Adrenal gland (tissue), 12 donors: ENCODE data around the gene ZBTB44. TPM values are rescaled to one million over a fixed set of nuclear protein-coding genes. Genes with fewer than 3 reads are reported as not detected.

Experiments used
- DNase-seq, 7 donors: peaks; one replicate each; pipeline ENCODE4 v3.0.0-alpha.2; 2019 to 2020
- H3K27ac ChIP-seq, 5 donors: fragments of 200-600 bp; sonication (generic) in 4 of 5; 1 replicate in 3 of 5; 2 replicates in 2 of 5; pipeline versions ENCODE4 v1.5.1 to v1.8.0; 2016 to 2020; ENCODE audit warnings: mild to moderate bottlenecking in 1 of 5
- H3K27me3 ChIP-seq: fragments of 200-600 bp; 2 replicates; pipeline ENCODE4 v1.8.0; 2021
- H3K36me3 ChIP-seq, 2 donors: fragments of 200-600 bp; replicated peaks in 1 of 2; 1 replicate in 1 of 2; 2 replicates in 1 of 2; pipeline versions ENCODE4 v1.5.1 to v1.8.0; 2018 to 2022
- H3K4me1 ChIP-seq, 2 donors: fragments of 200-600 bp; replicated peaks in 1 of 2; 1 replicate in 1 of 2; 2 replicates in 1 of 2; pipeline versions ENCODE4 v1.5.1 to v1.8.0; 2018 to 2021
- H3K4me3 ChIP-seq, 4 donors: fragments of 200-600 bp; sonication (generic) in 3 of 4; one replicate each; pipeline ENCODE4 v1.5.1; 2016 to 2018
- H3K9me3 ChIP-seq, 3 donors: fragments of 200-600 bp; sonication (generic) in 1 of 3; replicated peaks in 1 of 3; 1 replicate in 2 of 3; 2 replicates in 1 of 3; pipeline versions ENCODE4 v1.5.1 to v1.8.0; 2016 to 2021
- POLR2A ChIP-seq, 2 donors: fragments of 450-650 bp; IDR thresholded peaks; one replicate each; pipeline ENCODE4 v1.6.1; 2017; ENCODE audit warnings: antibody characterized with exemption in 2 of 2, mild to moderate bottlenecking in 2 of 2, moderate library complexity in 1 of 2
- WGBS, 4 donors: extraction: QIAGEN DNeasy Blood & Tissue Kit in 2 of 4; methylation state at CpG; one replicate each; pipeline versions ENCODE4 v1.1.5 to v1.1.7; 2013 to 2017; 5-methylcytosine and 5-hydroxymethylcytosine counted together
- intact Hi-C, 2 donors: fragments of 100-400 bp; cut with DNase I; formaldehyde crosslinking; loops; one replicate each; pipeline versions ENCODE4 v1.14.1 to v1.15.0; 2022 to 2023
- polyA plus RNA-seq, 3 donors: library from polyadenylated mRNA; stranded (reverse); fragments of 200-250 nt in 2 of 3; fragments of 350-450 nt in 1 of 3; fragmentation: Illumina TruSeq in 1 of 3; extraction: RNeasy Lipid Tissue Mini Kit (QIAGEN cat#74804) in 1 of 3; gene quantifications; one replicate each; pipeline ENCODE4 v1.2.3, GENCODE V29; 2013 to 2014
- total RNA-seq, 9 donors: library from RNA; depleted of rRNA in 4 of 9; stranded (reverse); fragments of >200 nt in 4 of 9; fragments of 120-200 nt in 1 of 9; fragmentation: NEBNext Ultra II Directional in 1 of 9; extraction: Animal tissue kit (Norgen Biotek cat#: 25700) in 1 of 9; gene quantifications; one replicate each; pipeline versions ENCODE4 v1.1.0 to v1.2.4, GENCODE V29; 2013 to 2023
- TF ChIP-seq, protein P1 (sequence below), 6 experiments: fragments of 450-650 bp in 4 of 6; fragments of 200-600 bp in 2 of 6; sonication (generic) in 1 of 6; IDR thresholded peaks; 1 replicate in 5 of 6; 2 replicates in 1 of 6; pipeline versions ENCODE4 v1.5.1 to v1.8.0; 2016 to 2021; ENCODE audit warnings: antibody characterized with exemption in 6 of 6, mild to moderate bottlenecking in 2 of 6, moderate library complexity in 1 of 6
- donor health status: healthy with polysubstance abuse.
- donor health status: Bipolar disorder and iron deficiency.
- donor health status: DM: yes; HTN: yes; CAD: no.
- donor health status: DM: no; HTN: no; CAD: no.
- donor health status: DM: no; HTN: no; CAD: no.
- donor health status: DM: yes; HTN: yes; CAD: no.

The ZBTB44 gene
- total and polyA plus RNA-seq, 12 donors = 10.1 to 94.3 (median 39.6) TPM

- peak in 6 of 7 donors; percentile 63 to 85 (median 70) for DNase-seq
- Histone ChIP-seq H3K9me3 (no peaks in the 10 kb centered on the region), H3K27ac (no peak overlapping the region), H3K36me3 (no peaks in the 10 kb centered on the region), H3K4me1 (peaks cover 0 to 7% of the 10 kb centered on the region in 2 donors), H3K27me3 (no peaks in the 10 kb centered on the region), H3K4me3 (no peak overlapping the region)
- intact Hi-C loops = no loop called here
- WGBS, 4 donors = 33 to 56% (median 42%) methylated on average over 4 of the region's 4 CpGs
- TF ChIP-seq POLR2A (IDR thresholded peaks at IDR 0.05) = no peak
- TF ChIP-seq, protein P1, sequence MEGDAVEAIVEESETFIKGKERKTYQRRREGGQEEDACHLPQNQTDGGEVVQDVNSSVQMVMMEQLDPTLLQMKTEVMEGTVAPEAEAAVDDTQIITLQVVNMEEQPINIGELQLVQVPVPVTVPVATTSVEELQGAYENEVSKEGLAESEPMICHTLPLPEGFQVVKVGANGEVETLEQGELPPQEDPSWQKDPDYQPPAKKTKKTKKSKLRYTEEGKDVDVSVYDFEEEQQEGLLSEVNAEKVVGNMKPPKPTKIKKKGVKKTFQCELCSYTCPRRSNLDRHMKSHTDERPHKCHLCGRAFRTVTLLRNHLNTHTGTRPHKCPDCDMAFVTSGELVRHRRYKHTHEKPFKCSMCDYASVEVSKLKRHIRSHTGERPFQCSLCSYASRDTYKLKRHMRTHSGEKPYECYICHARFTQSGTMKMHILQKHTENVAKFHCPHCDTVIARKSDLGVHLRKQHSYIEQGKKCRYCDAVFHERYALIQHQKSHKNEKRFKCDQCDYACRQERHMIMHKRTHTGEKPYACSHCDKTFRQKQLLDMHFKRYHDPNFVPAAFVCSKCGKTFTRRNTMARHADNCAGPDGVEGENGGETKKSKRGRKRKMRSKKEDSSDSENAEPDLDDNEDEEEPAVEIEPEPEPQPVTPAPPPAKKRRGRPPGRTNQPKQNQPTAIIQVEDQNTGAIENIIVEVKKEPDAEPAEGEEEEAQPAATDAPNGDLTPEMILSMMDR (IDR thresholded peaks at IDR 0.05) = no peak
Measured at GRCh38 chr11:130192845-130193267, 121.9 kb downstream of the ZBTB44 start.

GRCh38 chr11:130191896-130192295 is 122.8 kb downstream of the ZBTB44 start:
- no peak for DNase-seq

GRCh38 chr11:130190371-130190881 is 124.3 kb downstream of the ZBTB44 start:
- WGBS, 4 donors = 89 to 98% (median 91%) methylated on average over 14 to 29 of the region's 29 CpGs
- peaks cover 0 to 7% of the 10 kb centered on the region in 2 donors for H3K4me1 ChIP-seq
- TF ChIP-seq, protein P1 (IDR thresholded peaks at IDR 0.05) = no peak
- TF ChIP-seq POLR2A (IDR thresholded peaks at IDR 0.05) = no peak
- H3K4me3 ChIP-seq = no peak overlapping the region
- H3K27me3 ChIP-seq = no peaks in the 10 kb centered on the region
- no peak overlapping the region for H3K27ac ChIP-seq
- intact Hi-C loops = no loop called here
- H3K9me3 ChIP-seq = no peaks in the 10 kb centered on the region
- DNase-seq = no peak
- H3K36me3 ChIP-seq = no peaks in the 10 kb centered on the region

More at GRCh38 chr11:130191896-130192295, 122.8 kb downstream of the ZBTB44 start:
- Histone ChIP-seq H3K36me3 (no peaks in the 10 kb centered on the region), H3K27me3 (no peaks in the 10 kb centered on the region), H3K4me1 (peaks cover 0 to 7% of the 10 kb centered on the region in 2 donors), H3K9me3 (no peaks in the 10 kb centered on the region), H3K4me3 (no peak overlapping the region), H3K27ac (no peak overlapping the region)
- intact Hi-C loops = no loop called here
- WGBS, 4 donors = 90 to 94% (median 91%) methylated on average over 14 of the region's 14 CpGs
- TF ChIP-seq, protein P1 (IDR thresholded peaks at IDR 0.05) = no peak
- TF ChIP-seq POLR2A (IDR thresholded peaks at IDR 0.05) = no peak

GRCh38 chr11:130189492-130190210 is 125.1 kb downstream of the ZBTB44 start:
- H3K27ac ChIP-seq = no peak overlapping the region
- no peak overlapping the region for H3K4me3 ChIP-seq
- no peaks in the 10 kb centered on the region for H3K9me3 ChIP-seq
- WGBS, 4 donors = 91 to 96% (median 93%) methylated on average over 27 to 32 of the region's 32 CpGs
- peaks cover 0 to 7% of the 10 kb centered on the region in 2 donors for H3K4me1 ChIP-seq
- DNase-seq = no peak
- no peaks in the 10 kb centered on the region for H3K36me3 ChIP-seq
- intact Hi-C loops = no loop called here
- TF ChIP-seq, protein P1 (IDR thresholded peaks at IDR 0.05) = no peak
- no peak for TF ChIP-seq POLR2A (IDR thresholded peaks at IDR 0.05)
- H3K27me3 ChIP-seq = no peaks in the 10 kb centered on the region
